Esophagus squamous epithelium (tissue), 4 donors: ENCODE data around the gene ITM2C.

ENCODE experiments used
- POLR2A ChIP-seq, 4 donors: fragments of 450-650 bp; IDR thresholded peaks; one replicate each; pipeline ENCODE4 v1.6.1; 2017; ENCODE audit warnings: antibody characterized with exemption in 4 of 4, mild to moderate bottlenecking in 4 of 4, moderate library complexity in 3 of 4
- TF ChIP-seq, protein P1 (sequence below), 6 experiments: fragments of 450-650 bp in 4 of 6; fragments of 200-600 bp in 2 of 6; sonication (generic) in 2 of 6; IDR thresholded peaks; one replicate each; pipeline ENCODE4 v1.5.1; 2016 to 2019; ENCODE audit warnings: antibody characterized with exemption in 6 of 6, mild to moderate bottlenecking in 4 of 6, moderate library complexity in 4 of 6

DNA sequence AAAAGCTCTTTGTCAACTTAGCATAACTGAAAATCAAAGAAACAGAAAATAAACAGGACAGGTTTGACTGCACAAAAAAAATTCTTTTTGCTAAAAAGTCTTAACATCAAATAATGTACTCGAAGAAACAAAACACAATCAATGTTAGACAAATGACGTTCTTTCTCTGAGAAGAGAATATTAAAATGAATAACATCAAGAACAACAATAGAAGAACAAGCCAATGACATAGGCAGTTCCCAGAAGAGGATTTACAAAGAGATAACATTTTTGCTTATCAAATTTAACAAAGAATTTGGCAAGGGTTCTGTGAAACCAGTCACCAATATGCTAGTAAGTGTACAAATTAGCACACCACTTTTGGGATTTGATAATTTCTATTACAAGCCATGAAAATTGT, 54.5 kb downstream of the ITM2C start:
- TF ChIP-seq, protein P1, sequence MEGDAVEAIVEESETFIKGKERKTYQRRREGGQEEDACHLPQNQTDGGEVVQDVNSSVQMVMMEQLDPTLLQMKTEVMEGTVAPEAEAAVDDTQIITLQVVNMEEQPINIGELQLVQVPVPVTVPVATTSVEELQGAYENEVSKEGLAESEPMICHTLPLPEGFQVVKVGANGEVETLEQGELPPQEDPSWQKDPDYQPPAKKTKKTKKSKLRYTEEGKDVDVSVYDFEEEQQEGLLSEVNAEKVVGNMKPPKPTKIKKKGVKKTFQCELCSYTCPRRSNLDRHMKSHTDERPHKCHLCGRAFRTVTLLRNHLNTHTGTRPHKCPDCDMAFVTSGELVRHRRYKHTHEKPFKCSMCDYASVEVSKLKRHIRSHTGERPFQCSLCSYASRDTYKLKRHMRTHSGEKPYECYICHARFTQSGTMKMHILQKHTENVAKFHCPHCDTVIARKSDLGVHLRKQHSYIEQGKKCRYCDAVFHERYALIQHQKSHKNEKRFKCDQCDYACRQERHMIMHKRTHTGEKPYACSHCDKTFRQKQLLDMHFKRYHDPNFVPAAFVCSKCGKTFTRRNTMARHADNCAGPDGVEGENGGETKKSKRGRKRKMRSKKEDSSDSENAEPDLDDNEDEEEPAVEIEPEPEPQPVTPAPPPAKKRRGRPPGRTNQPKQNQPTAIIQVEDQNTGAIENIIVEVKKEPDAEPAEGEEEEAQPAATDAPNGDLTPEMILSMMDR (IDR thresholded peaks at IDR 0.05), result no peak
- TF ChIP-seq POLR2A (IDR thresholded peaks at IDR 0.05), result no peak
